ENCODE data around the gene DSCAML1. TPM values are rescaled to one million over a fixed set of nuclear protein-coding genes. Genes with fewer than 3 reads are reported as not detected.

DSCAML1 gene
- total and polyA plus RNA-seq, 9 of the 15 experiments (the other 6 are each of a cell fraction or from before 2014, with no cell fraction given) = not detected

DNA sequence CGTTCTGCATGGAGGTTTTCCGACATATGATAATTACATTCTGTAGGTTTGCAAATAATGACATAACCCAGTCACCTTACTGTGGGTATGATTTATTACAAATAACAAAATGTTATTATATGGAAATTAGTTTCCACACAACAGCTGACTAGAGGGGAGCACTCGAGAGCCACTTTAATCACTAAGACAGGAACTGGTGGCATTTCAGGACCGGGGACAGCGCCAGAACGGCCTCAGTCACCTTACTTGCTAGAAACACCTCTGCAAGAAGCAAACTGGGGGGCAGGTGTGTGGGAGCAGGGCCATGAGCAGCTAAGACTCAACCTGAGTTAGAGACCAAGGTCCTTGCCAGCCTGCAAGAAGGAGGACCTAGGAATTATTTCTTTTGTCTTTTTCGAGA lies 199.9 kb downstream of the DSCAML1 start (continued):
- TF ChIP-seq SMARCC2 (IDR thresholded peaks at IDR 0.05; ENCODE audit: low read depth) (no peak), ZNF24 (IDR thresholded peaks at IDR 0.05) (no peak), ZNF740 (CRISPR knock-in tag; IDR thresholded peaks at IDR 0.05) (no peak), ZNF740 (tag; IDR thresholded peaks at IDR 0.05) (no peak), ZNF561 (CRISPR knock-in tag; conservative IDR thresholded peaks at IDR 0.05) (no peak), ZNF384 (IDR thresholded peaks at IDR 0.05; ENCODE audit: low read depth, low read length) (no peak)

GRCh38 chr11:117595440-117595839 lies 201.6 kb downstream of the DSCAML1 start:
- Histone ChIP-seq H3K9ac (ENCODE audit: insufficient read depth in 1 of 2, low read depth in 2 of 2, low read length in 2 of 2) (no peak overlapping the region), H3K79me2 (ENCODE audit: control insufficient read depth, insufficient read depth, low read length) (no peaks in the 10 kb centered on the region), H3K4me1 (replicated peaks in 1 of 2; ENCODE audit: control insufficient read depth in 2 of 2, insufficient read depth in 2 of 2, low read length in 2 of 2) (no peaks in the 10 kb centered on the region), H3K9me3 (replicated peaks; ENCODE audit: control insufficient read depth, insufficient read depth, low read depth, low read length) (no peaks in the 10 kb centered on the region), H3K36me3 (ENCODE audit: control insufficient read depth, insufficient read depth, low read length) (no peaks in the 10 kb centered on the region), H2AFZ (ENCODE audit: low read depth, low read length) (no peak overlapping the region), H3K27ac (ENCODE audit: extremely low read depth, low read depth, low read length) (no peak overlapping the region), H3K9me1 (ENCODE audit: control insufficient read depth, insufficient read depth, low read length) (no peaks in the 10 kb centered on the region), H3K4me2 (ENCODE audit: insufficient read depth, low read length) (no peak overlapping the region), H3K4me3 (no peak overlapping the region), H3K27me3 (ENCODE audit: control insufficient read depth in 2 of 2, insufficient read depth in 2 of 2, low read length in 2 of 2) (peaks cover 0 to 39% of the 10 kb centered on the region in 2 experiments; a peak in 3 of 5 replicates), H4K20me1 (replicated peaks; ENCODE audit: control insufficient read depth, insufficient read depth, low read length) (0 out of 2 replicates have a peak, but pooled peaks cover 13% of the 10 kb centered on the region)
- FAIRE-seq (no peak), ATAC-seq (peak; percentile 53; the same call in 1 of the 3 replicates), DNase-seq (ENCODE audit: extremely low read depth in 1 of 4, low spot score in 3 of 4) (peak; percentile 14 to 60 (median 38))
- ChIA-PET POLR2A (no interaction called here), CTCF (ENCODE audit: low intra/inter-chr PET ratio) (no interaction called here)
- BruUV-seq (replicated peaks) = no TSS peak
- intact Hi-C loops (cut with micrococcal nuclease) (no loop called here), in situ Hi-C loops (cut with MboI) (no loop called here)
- 0% methylated on average over 6 of the region's 6 CpGs for WGBS (ENCODE audit: insufficient coverage, low coverage, missing lambda C conversion rate)
- no peak for TF ChIP-seq MTA2 (IDR thresholded peaks at IDR 0.05; ENCODE audit: low read depth)
- TF ChIP-seq CEBPG (CRISPR knock-in tag; IDR thresholded peaks at IDR 0.05) = no peak
- peak in 1 of 2 experiments; percentile 40; a peak in 1 of 4 replicates for TF ChIP-seq CEBPG (tag; conservative IDR thresholded peaks at IDR 0.05 in 1 of 2, IDR thresholded peaks at IDR 0.05 in 1 of 2)
- TF ChIP-seq HDAC1 (IDR thresholded peaks at IDR 0.05) = no peak
- TF ChIP-seq GABPA (tag; conservative IDR thresholded peaks at IDR 0.05; ENCODE audit: low read depth) = peak; percentile 43; the same call in 1 of the 2 replicates
- no peak for TF ChIP-seq MEIS2 (IDR thresholded peaks at IDR 0.05; ENCODE audit: partially characterized antibody)
- TF ChIP-seq ZNF3 (CRISPR knock-in tag; IDR thresholded peaks at IDR 0.05) = no peak
- no peak for TF ChIP-seq CBX8 (IDR thresholded peaks at IDR 0.05; ENCODE audit: borderline replicate concordance, extremely low read depth, low read depth, low read length, poor library complexity, severe bottlenecking)
- TF ChIP-seq RFX5 (IDR thresholded peaks at IDR 0.05; ENCODE audit: low read depth, low read length) = no peak
- no peak for TF ChIP-seq ZNF518B (CRISPR knock-in tag; IDR thresholded peaks at IDR 0.05)

All from K562 (cell line).